Stimulated activated CD8-positive, alpha-beta memory T cell treated with anti-CD3 and anti-CD28 coated beads, Interleukin-7, amount 100 ng/mL, for 48 hours (primary cell): Measurements from ENCODE around the gene FSCB.
"Not testable (repeated sequence)": the region's sequence is repeated elsewhere in the genome, so short reads cannot be mapped to it uniquely, and the experiment has no call there.

Experiments
- DNase-seq, 2 donors: peaks; one replicate each; pipeline ENCODE4 v3.0.0-alpha.2; 2020; ENCODE audit warnings: low read depth in 1 of 2; ENCODE audit errors: extremely low read depth in 1 of 2

The FSCB gene

DNA sequence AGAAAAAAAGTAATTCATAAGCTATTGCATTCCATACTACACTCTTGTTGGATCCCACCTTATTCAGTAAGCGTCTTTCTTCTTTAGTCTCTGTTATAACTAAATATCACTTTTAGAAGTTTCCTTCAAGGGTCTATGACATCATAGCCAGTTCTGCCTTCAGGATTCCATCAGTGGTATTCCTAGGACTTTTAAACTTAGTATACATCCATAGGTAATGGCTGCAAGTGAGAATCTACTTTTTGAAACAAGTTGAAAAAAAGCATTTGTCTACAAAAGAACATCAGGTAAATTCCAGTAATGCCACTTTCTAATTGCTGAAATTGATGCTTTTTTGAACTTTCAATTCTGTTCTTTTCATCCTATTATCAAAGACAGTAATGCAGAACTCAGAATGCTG, at the start of gene FSCB:
Gene FSCB (minus strand): TSS at position 101 of the 400 bp plus-strand sequence. CDS start 296 bp downstream, outside the sequence.
- no peak for DNase-seq

DNA sequence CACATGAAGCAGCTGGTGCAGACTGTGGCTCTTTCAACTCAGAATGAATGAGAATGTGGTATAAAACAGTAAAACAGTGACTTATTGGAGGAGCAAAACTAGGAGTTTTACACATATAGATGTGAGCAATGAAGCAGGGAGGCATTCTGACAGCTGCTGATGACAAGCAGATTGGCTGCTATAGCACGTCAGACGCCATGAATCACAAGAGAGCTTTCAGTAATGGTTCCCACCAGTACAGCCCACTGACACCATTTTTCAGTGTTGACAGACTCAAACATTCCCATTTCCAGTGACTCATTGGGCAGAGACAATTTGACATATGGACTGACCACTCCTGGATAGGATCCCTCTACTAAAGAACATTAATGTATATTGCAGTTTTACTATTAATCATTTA, 24.6 kb upstream of the FSCB start:
- DNase-seq, result no peak

- DNase-seq, result no peak
Observed at GRCh38 chr14:44530475-44530874, 23.4 kb upstream of the FSCB start.

DNA sequence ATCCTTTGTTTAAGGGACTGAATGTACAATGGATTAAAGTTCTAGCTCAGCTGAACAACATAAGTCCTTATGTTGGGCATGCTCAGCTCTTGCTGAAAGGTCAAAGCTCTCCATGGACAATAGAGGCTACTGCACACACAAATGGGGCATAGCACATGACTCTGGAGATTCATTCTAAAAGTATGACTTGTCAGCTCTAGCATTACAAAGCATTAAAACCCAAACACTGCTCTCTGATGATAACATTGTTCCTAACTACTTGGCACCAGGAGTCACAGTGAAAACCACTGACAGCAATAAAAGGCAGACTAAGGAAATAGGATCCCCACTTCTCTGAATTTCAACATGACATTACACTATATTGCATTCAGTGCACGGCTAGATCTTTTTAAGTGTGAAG, 21.9 kb upstream of the FSCB start:
- no peak for DNase-seq

DNA sequence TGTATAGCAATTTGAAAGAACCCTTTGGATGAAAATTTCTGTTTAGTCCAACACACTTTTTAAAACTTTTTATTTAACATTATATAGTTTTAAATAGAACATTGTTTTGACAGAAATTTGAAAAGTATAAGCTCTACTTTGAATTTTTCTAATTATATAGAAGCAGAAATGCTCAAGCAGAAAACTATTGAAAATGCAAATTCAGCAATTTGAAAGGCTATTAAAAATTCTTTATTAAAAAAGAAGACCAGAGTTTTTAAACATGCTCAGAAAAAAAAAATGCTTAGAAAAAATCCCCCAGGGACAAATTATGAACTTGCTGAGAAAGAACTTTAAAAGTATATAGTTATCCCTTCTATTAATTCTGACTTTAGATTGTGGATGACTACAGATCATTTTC, 21.1 kb upstream of the FSCB start:
- no peak for DNase-seq

- no peak for DNase-seq
Observed at GRCh38 chr14:44525237-44525636, 18.2 kb upstream of the FSCB start.

DNA sequence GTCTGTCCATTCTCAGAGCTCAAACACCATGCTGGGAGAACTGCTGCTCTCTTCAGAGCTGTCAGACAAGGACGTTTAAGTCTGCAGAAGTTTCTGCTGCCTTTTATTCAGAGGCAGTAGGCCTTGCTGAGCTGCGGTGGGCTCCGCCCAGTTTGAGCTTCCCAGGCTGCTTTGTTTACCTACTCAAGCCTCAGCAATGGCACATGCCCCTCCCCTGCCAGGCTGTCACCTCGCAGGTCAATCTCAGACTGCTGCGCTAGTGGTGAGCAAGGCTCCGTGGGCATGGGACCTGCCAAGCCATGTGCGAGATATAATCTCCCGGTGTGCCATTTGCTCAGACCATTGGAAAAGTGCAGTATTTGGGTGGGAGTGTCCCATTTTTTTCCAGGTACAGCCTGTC, 8.6 kb upstream of the FSCB start:
- not testable (repeated sequence) for DNase-seq

- no peak for DNase-seq
Observed at GRCh38 chr14:44508834-44509233, 1.8 kb upstream of the FSCB start.

DNA sequence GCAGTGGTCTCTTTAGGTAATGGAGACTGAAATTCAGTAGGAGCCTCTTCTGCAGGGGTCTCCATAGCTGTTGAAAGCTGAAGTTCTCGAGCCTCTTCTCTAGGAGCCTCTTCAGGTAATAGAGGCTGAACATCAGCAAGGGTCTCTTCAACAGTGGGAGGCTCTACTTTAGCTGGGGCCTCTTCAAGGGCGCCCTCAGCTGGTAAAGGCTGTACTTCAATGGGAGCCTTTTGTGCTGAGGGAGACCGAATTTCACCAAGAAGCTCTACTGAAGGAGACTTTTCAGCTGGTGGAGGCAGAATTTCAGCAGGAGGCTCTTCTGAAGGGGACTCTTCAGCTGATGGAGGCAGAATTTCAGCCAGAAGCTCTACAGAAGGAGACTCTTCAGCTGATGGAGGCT, 1.5 kb downstream of the FSCB start:
- DNase-seq, result no peak

GRCh38 chr14:44497148-44497547, 9.9 kb downstream of the FSCB start:
- no peak for DNase-seq

- no peak for DNase-seq
Observed at GRCh38 chr14:44494137-44494536, 12.9 kb downstream of the FSCB start.

GRCh38 chr14:44490966-44491365, 16.1 kb downstream of the FSCB start:
- DNase-seq, result no peak

DNA sequence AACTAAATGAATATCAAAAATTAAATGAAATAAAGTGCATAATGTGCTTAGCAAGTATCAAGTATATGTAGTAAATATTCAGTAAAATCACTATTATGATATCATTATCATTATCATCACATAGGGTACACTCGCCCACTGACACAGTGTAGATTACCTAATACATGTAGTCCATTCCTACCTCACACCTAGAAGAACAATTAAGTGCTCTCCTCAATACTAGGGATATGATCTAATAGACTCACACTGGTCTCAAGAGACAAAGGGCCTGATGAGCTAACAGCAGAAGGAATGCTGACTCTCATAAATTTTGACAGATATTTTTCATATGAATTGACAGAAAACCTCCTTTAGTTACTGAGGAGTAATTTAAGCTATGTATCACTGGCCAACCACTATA, 29.1 kb downstream of the FSCB start:
- DNase-seq, result no peak

GRCh38 chr14:44468771-44469170, 38.3 kb downstream of the FSCB start:
- no peak for DNase-seq

DNA sequence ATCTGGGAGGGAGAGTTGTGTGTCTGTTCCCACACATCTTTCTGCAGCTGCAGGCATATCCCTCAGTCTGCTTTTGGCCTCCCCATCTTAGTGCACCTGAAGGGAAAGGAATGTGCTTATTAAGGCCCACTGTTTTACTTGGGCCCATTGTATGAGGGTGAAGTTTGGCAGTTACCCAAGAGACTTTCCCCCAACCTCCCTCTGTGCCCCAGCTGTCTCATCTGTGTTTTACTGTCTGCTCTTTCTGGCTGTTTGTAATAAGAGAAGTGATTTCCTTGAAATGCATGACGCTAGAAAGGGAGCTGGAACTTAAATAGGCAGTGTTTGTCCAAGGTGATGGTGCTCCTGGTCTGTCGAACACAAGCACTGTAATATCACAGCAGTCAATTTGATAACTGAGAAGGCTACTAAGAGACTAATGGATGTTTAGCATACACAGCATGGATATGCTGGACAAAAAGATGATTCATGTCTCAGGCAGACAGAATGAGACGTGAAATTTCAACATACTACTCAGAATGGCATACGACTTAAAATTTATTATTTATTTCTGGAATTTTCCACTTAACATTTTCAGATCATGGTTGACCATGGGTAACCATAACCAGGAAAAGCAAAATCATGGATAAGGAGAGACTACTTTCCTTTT, 43.6 kb downstream of the FSCB start:
- no peak for DNase-seq

GRCh38 chr14:44462381-44462780, 44.7 kb downstream of the FSCB start:
- DNase-seq, result no peak

DNA sequence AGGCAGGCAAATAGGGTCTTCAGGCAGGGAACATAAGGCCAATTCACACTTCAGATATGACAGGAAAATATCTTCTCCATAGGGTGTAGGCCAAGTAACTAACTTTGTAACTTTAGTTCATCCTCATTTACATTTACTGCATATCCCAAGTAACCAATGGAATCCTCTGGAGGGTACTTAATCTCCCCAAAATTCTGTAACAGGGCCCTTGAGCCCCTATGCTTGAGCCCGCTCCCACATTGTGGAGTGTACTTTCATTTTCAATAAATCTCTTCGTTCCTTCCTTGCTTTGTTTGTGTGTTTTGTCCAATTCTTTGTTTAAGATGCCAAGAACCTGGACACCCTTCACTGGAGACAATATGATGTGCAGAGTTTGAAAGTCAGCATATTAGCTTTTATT, 45.3 kb downstream of the FSCB start:
- DNase-seq, result no peak
